ENCODE measurements around the gene HNRNPAB.

HNRNPAB gene

GRCh38 chr5:178204182-178204934 is at the start of gene HNRNPAB:
HNRNPAB (plus strand) TSS chr5:178204533; CDS start chr5:178204838, 305 bp downstream.
- peak; percentile 97 for DNase-seq

GRCh38 chr5:178155065-178155464 is 49.3 kb upstream of the HNRNPAB start:
- no peak for DNase-seq

- no peak for DNase-seq
These were observed 44.2 kb upstream of the HNRNPAB start for GRCh38 chr5:178160176-178160575.

DNA sequence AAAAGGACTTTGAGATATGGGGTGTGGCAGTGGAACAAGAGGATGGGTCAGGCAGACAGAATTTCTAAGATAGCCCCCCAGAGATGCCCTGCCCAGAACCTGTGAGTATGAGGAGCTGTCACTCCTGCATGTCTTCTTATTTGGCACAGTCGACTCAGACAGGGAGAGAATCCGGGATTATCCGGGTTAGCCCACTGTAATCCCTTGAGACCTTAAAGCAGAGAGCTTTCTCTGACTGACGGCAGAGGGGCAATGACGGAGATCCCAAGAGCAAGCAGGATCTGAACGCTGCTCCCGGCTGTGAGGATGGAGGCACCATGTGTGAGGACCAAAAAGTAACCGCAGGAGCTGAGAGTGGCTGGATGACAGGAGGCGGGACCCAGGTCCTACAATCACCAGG is 41.9 kb upstream of the HNRNPAB start:
- no peak for DNase-seq

- peak; percentile 90 for DNase-seq
These were observed 40.3 kb upstream of the HNRNPAB start for GRCh38 chr5:178163772-178164735.

- no peak for DNase-seq
These were observed 38.8 kb upstream of the HNRNPAB start for GRCh38 chr5:178165581-178165980.

DNA sequence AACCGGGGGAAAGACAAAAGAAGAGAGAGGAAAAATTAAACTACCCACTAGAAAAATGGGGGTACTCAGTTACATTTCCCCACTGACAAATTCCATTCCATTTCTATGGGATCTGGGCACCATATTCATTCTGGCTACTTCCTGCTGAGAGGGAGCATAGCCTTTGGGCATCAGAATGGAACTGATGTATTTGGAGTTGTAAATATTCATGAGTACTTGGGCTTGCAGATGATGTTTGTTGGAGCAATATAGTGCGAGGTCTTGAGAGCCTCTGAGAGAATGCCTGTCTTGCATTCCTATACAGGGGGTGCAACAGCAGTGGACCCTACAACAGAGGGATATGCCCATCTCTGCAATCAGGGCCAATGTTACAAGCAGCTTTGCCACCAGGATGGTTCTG is 33.9 kb upstream of the HNRNPAB start:
- no peak for DNase-seq

DNA sequence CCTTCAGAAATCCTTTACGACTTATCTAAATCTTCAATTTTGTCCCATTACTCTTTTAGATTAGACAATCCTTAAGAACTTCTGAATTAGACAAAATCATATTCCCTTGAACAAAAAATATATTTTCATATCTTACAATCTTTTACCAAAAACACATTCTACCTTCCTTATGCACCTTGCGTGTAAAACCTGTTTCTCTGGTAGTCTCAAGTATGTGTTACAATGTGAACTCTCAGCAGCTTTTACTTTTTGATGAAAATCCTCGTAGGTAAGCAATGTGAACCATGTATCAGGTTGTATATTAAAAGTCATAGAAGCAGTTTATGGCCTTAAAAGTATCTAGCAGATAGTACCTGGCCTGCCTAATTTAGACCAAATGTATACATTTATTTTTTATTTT is 29.9 kb upstream of the HNRNPAB start:
- DNase-seq = no peak

DNA sequence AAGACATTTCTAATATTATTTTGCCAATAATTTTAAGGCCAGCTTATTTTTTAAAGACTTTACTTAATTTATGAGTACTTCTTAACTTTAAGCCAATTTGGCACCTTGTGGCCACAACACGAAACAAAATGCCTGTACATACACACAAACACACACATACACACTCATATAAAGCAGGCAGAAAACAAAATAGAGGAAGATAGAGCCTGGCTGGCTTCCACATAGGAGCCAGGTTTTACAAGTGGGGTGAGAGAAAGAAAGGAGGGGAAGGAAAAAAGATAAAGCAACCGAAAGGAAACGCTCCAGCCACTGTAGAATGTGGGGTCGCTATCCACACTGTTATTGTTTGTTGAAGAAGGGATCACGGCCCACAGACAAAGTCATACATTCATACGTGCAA is 27.5 kb upstream of the HNRNPAB start:
- no peak for DNase-seq

DNA sequence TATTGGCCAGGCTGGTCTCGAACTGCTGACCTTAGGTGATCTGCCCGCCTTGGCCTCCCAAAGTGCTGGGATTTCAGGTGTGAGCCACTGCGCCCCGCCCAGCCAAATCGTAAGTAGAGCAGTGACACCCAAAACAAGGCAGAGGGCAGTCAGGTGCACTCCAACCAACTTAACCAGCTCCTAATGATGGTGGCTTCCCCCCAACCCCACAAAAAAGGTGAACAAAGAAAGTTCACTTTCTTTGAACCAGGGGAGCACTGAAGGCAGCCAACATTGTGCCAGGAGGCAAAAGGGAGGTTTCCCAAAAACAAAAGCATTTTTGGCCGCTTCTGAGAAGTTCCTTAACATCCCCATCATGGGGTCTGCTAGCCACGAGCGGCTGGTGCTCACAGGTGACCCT is 26.8 kb upstream of the HNRNPAB start:
- no peak for DNase-seq

DNA sequence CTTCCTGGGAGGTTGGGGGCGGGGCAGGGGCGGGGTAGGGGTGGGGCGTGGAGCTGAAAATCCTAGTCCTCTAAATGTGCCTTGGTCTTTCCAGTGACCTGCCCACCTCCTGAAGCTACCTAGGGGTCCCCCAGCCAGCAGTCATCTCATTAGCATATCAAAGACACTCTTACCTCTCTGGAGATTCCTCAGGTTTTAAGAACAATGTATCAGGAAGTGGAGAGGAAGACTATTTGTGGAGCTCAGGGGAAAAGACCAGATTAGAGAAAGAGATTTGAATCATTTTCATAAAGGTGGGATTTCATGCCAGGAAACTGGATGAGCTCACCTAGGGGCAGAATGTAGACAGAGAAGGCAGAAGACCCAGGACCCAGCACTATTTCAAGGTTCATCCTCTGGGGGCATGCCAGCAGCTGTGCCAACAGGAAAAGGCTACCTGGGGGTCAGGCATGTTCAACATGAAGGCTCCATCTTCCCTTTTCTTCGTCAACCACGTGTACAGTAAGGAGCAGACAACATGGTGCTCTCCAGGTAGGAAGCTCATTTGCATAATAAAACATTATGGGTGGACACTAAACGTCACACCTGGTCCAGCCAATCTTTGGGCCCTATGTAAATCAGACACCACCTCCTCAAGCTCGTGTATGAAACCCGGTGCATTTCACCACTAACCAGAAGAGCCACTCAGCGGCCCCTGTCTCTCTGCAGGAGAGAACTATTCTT is 24.0 kb upstream of the HNRNPAB start:
- no peak for DNase-seq

- no peak for DNase-seq
These were observed 22.0 kb upstream of the HNRNPAB start for GRCh38 chr5:178182158-178182876.

DNA sequence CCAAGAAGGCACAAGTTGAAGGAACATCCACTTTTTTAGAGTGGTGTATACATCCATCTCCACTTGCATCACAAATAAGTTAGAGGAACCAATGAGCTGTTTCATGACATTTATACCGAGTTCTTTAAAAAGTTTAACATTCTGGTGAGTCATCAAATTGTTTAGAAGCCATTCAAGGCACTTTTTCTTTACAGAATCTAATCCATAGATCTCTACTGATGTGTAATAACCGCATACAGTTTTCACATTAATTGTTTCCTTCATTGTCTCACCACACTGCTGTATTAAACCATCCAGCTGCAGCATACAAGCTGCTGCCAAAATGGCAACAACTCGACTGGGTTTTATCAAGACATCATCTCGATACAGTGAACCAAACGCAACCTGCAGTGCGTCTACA is 17.9 kb upstream of the HNRNPAB start:
- no peak for DNase-seq

DNA sequence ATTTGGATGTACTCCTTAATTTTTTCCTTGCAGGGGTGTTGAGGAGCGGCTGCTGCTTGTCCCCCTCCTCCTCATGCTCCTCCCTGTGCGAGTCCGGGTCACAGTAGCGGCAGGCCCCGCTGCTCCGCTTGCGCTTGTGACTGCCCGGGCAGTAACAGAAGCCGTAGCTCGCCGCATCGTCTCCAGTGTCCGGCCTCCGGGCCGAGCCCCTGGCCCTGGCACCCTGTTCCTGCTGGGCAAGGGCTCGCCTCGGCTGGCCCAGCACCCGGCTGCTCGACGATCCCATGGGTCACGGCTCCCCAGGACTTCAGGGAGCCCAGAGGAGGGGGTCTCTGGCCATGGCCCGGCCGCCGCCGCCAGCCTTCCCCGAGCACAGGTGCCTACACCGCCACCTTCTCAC is 17.3 kb upstream of the HNRNPAB start, which contains the start of gene GMCL2:
Gene GMCL2 (minus strand): TSS at position 358 of the 400 bp plus-strand sequence. CDS start 72 bp downstream, at position 286.
- no peak for DNase-seq

GRCh38 chr5:178189433-178189832 is 14.9 kb upstream of the HNRNPAB start:
- DNase-seq = no peak

DNA sequence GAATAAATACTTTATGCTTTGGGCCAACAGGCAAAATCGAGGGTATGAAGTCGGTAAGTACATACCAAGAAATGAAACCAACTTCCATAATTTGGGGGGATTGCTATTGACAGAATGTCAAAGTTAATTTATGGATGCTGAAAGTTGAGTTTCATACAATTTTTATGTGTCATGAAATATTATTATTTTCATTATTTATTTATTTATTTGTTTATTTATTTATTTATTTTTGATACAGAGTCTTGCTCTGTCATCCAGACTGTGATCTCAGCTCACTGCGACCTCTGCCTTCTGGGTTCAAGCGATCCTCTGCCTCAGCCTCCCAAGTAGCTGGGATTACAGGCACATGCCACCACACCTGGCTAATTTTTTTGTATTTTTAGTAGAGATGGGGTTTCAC is 12.7 kb upstream of the HNRNPAB start:
- no peak for DNase-seq

GRCh38 chr5:178192244-178192643 is 12.1 kb upstream of the HNRNPAB start:
- DNase-seq = no peak

DNA sequence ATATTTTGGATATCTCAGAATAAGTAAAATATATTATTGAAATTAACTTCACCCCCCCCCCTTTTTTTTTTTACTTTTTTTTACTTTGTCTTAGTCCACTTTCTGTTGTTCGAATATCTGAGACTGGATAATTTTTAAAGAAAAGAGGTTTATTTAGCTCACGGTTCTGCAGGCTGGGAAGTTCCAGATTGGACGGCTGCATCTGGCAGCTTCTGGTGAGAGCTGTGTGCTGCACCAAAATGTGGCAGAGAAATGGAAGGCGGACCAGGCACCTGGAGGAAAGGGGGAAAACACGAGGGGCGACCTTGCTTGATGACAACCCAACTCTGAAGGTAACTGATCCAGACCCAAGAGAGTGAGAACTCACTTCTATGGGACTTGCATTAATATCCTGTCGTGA is 11.5 kb upstream of the HNRNPAB start:
- DNase-seq = no peak

GRCh38 chr5:178193251-178193809 is 11.0 kb upstream of the HNRNPAB start:
- no peak for DNase-seq

DNA sequence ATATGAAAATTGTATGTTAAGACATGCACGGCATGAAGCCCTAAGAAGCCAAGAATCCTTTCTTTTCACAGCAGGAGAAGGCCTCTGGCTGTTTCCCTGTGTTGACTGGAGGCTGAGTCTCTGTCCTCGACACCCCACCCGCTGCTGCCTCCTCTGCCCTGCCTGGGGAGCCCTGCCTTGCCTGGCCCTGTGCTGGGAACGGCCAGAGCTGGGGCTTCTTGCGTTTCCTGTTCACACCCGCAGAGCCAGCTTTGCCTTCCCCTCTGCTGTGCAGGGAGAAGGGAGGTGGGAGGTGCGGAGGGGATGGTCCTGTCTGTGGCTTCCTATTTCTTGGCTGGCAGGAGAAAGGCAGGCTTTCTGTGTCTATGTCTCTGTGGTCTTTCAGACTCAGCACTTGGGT is 10.3 kb upstream of the HNRNPAB start:
- DNase-seq = no peak

GRCh38 chr5:178196281-178196812 is 8.0 kb upstream of the HNRNPAB start:
- no peak for DNase-seq

DNA sequence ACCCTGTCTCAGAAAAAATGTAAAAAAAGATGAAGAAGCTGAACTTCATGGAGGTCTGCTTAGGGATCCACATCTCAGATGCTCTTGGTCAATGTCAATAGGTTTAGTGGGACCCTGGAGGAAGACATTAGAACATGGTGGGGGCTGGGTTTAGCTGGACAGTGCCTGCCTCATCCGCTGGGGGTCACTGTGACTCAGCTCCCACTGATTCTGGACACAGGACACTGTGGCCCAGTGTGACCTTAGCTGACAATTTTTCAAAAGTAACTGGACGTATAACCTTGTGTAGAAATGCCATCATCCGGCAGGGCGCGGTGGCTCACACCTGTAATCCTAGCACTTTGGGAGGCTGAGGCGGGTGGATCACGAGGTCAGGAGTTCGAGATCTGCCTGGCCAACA is 7.3 kb upstream of the HNRNPAB start:
- DNase-seq = no peak

All from CD4-positive, alpha-beta T cell treated with Interleukin-21 for 1 hour (primary cell).